NCI-H748 (cell line): ENCODE measurements around the gene YES1.
"Not testable (repeated sequence)": the region's sequence is repeated elsewhere in the genome, so short reads cannot be mapped to it uniquely, and the experiment has no call there.

Experiments
- DNase-seq: peaks from one replicate; lab custom pipeline; 2025; ENCODE audit not compliant: unreplicated experiment; lab: John Stamatoyannopoulos, UW

Gene YES1

DNA sequence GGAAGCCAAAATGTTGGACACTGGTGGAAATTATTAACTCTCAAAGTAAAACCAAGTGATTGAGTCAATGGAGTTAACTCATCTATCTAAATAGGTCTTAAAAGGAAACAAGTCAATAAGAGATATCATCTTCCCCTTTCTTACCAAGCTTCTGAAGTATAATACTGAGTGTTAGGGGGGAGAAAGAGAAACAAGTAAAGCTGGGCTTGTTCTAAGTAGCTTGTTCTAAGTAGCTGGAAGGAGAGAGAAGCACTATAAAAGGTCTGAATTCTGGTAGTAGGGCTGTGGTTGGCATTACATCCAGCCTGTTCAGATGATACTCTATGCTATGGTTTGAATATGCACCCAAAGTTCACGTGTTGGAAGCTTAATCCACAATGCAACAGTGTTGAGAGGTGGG is 26.8 kb downstream of the YES1 start:
- DNase-seq = no peak

DNA sequence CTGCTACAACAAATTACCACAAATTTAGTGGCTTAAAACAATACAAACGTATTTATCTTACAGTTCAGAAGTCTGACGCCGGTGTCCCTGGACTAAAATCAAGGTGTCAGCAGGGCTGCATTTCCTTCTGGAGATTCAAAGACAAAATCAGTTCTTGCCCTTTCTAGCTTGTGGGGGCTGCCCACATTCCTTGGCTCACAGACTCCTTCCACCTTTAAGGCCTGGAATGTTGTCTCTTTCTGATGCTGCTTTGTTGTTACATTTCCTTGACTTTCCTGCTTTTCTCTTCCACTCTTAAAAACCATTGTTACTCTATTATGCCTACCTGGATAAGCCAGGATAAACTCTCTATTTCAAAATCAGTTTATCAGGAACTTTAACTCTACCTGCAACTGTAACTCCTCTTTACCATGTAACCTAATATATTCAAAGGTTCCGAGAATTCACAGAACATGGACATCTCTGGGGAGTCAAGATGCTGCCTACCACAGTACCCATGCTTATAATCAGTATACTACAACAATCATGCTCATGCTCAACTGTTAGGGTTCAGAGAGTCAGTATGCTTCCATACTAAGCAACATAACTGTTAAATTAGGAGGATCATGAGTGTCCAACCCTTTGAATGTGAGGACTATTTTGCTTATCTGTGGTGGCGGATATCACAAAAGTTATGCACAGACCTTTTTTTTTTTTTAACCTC is 27.4 kb downstream of the YES1 start:
- no peak for DNase-seq

DNA sequence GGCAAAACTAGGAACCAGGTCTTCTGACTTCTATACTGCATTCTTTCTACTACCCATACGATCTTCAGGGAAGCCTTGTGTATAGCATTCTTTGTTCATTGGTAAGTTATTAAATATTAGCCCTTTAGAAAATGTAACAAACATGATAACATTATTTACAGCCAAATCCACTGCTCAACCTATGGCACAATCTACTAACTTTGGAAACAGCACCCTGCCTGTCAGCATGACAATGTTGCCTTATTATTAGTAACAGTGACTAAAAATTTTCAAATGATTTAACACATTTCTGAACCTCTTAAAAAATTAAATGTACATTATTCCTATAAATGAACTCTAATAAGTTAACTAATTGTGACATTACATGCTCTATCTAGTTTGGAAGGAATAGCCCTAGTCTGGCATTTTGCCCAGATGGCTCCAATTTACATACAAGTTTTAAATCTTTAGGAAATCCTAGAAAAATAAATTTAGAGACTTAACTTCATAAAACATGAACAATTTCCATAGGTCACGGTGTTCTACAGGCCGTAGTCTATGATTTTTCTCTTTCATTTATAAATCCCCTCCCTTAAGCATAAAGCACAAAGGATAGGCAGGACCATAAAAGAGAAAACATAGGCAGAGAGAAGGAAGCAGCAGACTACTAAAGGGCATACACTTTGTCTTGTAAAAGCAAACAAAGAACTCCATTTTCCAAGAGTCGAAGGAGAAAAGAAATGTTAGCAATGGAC is 33.7 kb downstream of the YES1 start:
- no peak for DNase-seq

DNA sequence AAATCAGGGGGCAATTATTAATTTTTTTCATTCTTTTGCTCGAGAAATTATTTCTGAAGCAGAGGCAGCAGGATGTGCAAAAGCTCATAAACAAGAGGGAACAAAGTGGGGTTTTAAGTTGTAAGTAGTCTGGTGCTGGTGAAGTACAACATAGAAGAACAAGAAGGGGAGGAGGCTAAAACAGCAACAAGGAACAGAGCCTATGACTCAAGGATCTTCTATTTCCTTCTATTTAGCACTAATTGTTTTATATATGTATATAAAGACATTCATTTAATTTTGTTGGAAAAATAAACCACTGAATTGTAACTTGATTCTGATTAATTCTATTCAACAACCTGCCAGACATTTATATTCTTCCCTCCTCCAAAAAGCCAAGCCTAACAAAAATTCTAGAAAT is 35.0 kb downstream of the YES1 start:
- no peak for DNase-seq

DNA sequence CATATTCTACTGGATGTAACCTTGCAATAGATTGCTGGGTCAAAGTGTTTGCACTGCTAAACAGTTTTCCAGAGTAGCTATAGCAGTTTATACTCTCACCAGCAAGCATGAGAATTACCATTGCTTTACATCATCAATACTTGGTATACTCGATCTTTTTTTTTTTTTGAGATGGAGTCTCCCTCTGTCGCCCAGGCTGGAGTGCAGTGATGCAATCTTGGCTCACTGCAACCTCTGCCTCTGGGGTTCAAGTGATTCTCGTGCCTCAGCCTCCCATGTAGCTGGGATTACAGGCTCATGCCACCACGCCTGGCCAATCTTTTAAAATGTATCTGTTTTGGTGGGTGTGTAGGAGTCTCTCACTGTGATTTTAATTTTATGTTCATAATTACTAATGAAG is 36.0 kb downstream of the YES1 start:
- DNase-seq = not testable (repeated sequence)

DNA sequence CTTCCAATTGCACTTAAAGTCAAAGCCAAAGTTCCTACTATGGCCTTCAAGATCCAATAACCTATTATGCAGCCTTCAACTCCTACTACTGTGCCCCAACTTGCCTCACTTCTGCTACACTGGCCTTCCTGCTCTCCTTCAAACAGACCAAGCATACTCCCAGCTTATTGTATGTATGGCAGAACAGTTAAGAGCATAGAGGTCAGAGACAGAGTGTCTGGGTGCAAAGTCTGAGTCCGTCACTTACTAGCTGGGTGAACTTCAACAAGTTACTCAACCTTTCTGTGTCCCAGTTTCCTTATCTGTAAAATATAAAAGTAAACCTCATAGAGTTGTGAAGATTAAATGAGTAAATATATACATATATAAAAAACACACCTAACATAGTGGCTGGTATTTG is 37.2 kb downstream of the YES1 start:
- no peak for DNase-seq

DNA sequence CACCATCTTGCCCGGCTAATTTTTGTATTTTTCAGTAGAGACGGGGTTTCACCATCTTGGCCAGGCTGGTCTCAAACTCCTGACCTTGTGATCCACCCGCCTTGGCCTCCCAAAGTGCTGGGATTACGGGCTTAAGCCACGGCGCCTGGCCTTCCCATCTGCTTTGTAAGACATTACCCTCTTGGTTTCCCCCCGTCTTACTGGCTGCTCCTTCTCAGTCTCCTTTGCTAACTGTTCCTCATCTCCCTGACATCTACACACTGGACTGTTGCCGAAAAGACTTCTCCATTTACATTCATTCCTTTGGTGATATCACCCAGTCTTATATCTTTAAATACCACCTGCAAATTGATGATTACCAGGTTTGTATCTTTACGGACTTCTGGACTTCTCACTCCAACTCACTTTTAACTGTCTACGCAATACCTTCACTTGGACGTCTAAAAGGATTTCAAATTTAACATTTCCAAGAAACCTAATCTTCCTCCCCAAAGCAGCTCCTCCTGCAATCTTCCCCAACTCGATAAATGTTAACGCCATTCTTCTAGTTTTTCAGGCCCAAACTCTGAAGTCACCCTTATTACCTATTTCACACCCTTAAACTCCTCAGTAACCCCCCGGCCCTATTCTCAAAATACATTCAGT is 37.9 kb downstream of the YES1 start:
- DNase-seq = no peak

DNA sequence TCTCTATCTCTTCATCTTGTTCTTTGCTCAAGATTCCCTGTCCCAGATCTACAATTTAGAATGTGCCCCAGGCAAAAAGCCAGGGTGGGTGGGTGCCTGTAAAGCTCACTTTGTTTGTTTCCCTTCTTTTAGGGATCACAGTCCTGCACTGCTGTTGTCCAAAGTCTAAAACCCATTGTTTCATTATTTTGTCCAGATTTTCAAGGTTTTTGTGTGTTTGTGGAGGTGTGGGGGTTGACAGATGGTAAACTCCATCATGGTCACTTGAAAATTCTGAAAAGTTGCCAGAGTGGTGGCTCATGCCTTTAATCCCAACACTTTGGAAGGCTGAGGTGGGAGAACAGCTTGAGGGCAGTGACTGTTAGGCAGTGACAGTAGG is 41.5 kb downstream of the YES1 start:
- DNase-seq = no peak

DNA sequence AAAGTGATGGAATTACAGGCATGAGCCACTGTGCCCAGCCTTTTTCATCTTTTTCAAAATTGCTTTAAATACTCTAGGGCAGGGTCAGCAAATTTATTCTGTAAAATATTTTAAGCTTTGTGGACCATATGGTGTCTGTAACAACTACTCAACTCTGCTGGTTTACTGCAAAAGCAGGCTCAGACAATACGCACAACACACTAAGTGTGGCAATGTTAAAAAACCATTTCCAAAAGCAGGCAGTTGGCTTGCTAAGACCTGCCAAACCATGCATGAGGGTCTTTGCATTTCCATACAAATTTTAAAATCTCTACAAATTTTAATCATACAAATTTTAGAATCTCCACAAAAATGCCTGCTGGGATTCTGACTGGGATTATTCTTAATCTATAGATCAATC is 44.1 kb downstream of the YES1 start:
- no peak for DNase-seq

DNA sequence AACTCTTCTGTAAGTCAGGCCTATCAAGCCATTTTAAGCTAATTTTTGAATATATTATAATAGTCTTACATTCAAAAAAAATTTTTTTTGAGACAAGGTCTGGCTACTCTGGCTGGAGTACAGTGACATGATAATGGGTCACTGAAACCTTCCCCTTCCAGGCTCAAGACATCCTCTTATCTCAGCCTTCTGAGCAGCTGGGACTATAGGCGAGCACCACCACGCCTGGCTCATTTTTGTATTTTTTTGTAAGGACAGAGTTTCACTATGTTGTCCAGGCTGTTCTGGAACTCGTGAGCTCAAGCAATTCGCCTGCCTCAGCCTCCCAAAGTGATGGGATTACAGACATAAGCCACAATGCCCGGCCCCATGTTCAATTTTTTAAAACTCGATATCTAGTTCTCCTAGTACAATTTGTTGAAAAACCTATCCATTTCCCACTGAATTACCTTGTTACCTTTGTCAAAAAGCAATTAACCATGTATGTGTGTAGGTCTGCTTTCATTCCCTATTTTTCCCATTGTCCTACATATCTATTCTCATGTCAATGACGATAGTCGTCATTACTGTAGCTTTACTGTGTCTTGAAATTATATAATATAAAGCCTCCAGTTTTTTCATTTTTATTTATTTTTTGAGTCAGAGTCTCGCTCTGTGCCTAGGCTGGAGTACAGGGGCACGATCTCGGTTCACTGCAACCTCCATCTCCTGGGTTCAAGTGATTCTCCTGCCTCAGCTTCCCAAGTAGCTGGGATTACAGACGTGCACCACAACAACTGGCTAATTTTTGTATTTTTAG is 44.8 kb downstream of the YES1 start:
- DNase-seq = no peak

DNA sequence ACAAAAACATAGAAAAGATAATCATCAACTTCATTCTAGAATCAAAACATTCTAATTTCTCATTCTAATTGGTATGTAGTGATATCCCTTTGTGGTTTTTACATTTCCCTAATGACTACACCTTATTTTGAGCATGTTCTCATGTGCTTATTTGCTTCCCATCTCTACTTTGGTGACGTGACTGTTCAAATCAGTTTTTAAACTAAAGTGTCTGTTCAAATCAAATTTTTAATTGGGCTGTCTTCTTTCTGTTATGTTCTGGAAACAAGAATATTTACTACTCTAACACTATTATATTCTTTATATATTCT is 45.5 kb downstream of the YES1 start:
- no peak for DNase-seq

DNA sequence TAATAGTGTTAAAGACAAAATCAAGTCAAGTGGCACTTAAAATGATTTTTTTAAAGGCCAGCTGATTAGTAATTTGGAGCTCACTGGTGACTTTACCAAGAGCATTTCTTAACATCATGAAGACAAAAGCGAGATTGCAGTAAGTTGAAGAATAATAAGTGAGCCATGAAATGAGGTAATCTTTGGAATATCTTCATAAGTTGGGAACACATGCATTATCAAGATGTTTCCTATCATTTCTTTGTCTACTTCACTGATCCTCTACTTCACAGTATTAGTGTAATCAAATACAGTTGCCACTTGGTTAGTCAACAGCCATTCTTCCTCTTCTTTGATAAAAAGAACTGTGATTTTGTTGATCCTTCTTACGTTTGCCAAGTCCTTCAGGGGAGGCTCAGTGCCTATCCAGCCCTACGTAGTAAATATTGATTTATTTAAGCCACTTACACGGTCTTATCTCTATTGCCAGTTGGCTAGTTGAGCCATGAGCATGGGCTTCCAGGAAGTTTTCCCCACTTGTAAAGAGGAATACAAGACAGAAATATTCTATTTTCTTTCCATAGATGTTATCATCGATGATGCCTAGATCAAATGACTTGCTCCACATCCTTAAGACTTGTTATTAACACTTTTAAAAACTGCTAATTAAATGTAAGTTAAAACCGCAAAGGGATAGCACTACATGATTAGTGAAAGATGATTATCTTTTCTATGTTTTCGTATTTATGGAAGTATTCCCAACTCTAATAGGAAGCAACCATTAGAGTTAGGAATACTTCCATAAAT is 46.1 kb downstream of the YES1 start:
- no peak for DNase-seq

DNA sequence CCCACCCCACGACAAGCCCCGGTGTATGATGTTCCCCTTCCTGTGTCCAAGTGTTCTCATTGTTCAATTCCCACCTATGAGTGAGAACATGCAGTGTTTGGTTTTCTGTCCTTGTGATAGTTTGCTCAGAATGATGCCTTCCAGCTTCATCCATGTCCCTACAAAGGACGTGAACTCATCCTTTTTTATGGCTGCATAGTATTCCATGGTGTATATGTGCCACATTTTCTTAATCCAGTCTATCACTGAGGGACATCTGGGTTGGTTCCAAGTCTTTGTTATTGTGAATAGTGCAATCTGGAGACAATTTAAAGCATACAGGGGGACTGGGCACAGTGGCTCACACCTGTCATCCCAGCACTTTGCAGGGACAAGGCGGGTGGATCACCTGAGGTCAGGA is 52.2 kb downstream of the YES1 start:
- not testable (repeated sequence) for DNase-seq

DNA sequence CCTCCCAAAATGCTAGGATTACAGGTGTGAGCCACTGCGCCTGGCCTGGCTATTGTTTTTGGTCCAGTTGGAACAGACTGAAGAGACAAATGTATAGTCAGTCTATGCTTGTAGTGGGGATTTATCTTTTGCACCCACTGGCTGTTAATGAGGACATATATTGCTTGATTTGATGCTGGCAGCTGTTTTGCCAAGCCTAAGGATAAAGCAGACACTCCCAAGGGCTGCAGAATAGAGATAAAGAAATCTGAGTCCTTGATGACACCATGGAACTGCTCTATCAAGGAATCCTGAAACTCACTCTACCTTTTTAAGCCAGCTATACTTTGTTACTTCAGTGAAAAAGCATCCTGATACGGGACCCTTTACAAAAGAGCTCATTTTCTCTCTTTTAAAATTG is 56.5 kb downstream of the YES1 start:
- DNase-seq = no peak

DNA sequence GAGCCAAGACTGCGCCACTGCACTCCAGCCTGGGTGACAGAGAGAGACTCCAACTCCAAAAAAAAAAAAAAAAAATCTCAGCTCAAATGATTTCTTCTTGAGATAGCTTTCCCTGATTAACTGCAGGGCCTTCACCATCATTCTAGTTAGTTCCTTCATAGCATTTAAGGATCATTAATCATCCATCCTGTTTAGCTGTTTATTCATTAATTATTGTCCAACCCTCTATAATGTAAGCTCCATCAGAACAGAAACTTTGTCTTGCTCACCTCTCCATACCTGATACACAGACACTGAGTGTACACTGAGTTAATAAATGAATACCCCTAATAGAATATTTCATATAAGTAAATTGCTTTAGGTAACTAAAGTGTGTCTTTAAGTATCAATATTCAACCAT is 57.4 kb downstream of the YES1 start:
- DNase-seq = no peak

DNA sequence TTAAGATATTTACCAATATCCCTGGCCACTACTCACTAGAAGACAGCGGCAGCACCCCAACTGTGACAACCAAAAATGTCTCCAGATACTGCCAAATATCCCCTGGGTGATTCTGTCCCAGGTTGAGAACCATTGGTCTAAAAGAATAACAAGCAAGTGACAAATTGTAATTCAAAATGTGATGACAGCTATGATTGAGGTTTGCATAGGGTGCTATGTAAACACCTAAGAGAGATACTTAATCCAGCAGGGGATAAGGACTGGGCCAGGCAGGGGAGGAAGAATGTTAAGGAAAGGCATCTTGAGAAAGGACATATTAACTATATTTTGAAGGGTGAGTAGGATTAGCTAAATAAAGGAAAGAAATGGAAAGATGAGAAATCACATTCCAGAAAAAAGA is 61.6 kb downstream of the YES1 start:
- no peak for DNase-seq

DNA sequence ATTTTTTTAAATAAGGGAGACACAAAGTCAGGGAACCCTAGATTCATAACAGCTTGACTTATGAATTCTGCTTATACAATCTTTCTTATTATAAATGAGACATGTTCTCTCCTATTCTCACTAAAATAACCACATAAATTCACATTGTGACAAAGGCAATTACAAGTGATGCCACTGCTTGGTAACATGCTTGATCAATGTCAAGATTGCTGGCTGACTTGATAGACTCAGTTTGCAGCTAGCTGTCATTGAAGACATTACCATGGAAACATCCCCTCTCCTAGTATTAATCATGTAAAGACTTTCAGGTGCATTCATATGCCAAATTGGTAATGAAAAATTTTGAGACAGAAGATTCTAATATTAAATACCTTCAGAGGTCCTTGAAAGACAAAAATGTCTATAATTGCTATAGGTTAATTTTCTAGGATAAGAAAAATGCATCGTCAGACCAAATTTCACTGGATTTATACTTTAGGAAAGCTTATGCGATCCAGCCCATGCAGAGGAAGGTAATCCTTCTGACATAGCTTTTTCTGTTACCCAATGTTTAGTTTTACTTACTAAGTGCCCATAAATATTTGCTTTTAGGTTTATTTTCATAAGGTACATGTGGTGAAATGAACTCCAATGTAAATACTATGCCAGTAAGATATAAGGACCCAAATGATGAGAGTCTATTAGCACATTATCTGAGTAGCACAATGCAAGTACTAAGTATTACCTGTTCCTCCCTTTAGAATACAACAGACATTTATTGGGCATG is 67.0 kb downstream of the YES1 start:
- no peak for DNase-seq

DNA sequence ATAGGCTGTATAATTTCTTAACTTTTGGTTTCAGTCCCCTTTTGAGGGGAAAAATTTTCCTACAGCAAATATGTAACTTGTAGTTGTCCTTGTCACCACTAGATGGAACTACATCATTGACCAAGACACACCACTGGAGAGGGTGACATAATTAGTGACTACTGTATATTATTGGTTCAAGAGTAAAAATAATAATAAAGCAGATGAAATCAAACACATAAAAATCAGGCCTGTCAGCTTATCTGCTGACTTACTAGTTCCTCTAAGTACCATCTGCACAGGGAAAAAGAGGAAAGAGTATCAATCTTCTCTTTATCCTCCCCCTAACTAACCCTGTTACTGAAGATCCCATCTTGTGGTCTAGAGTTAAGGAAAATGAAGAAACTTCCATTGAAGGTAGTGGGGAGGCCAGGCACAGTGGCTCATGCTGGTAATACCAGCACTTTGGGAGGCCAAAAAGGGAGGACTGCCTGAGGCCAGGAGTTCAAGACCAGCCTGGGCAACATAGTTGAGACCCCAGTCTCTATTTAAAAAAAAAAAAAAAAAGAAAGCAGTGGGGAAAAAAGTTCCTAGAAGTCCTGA is 70.0 kb downstream of the YES1 start:
- DNase-seq = peak; percentile 53

DNA sequence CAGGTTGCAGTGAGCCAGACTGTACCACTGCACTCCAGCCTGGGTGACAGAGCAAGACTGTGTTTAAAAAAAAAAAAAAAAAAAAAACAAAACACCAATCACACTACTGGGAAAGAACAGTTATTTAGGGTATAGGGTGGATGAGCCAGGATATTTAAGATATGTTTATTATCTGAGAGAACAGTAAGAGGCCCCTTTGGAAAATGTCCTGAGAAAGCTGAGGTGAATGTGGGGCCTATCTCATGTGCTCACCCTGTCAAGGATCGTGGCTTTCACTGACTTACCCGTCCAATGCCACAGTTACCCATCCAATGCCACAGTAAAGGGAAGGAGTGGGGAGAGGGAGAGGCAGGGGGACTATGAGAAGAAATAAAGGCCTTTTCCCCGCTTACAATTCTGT is 79.7 kb downstream of the YES1 start:
- no peak for DNase-seq

DNA sequence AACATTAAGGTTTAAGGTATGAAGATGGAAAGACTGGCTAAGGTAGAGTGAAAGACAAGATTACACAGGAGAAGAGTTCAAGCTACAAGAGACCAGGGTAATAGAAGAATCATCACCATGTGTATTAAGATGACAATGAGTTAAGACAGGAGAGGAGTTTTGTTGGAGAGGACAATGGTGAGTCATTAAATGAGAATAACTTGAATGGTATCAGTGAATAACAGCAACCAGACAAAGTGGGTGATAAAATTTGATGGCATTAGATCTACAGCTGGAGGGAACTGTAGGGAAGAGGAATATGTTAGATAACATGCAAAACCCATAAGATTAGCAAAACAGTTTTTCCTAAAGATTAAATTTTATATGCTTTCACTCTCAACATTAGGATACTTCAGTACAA is 80.9 kb downstream of the YES1 start:
- no peak for DNase-seq
